ENCODE data around the gene UNG.

The UNG gene

GRCh38 chr12:109113661-109114321 lies 16.4 kb downstream of the UNG start:
- CTCF ChIA-PET = interaction anchor here (1.1 to 4.7 kb wide), 8 partner anchors 21 to 282 kb away, joined by 3 to 81 read pairs (median 6); no protein-coding TSS in a partner anchor

GRCh38 chr12:109114644-109115043 lies 17.2 kb downstream of the UNG start:
- H3K4me3 ChIP-seq (ENCODE audit: low read depth, low read length) = no peak overlapping the region
- ChIA-PET POLR2A (no interaction called here), CTCF (interaction anchor here (0.8 to 4.7 kb wide), 6 partner anchors 20 to 281 kb away, joined by 3 to 81 read pairs (median 5); no protein-coding TSS in a partner anchor)
- no peak for DNase-seq (ENCODE audit: low read depth, low spot score)
- TF ChIP-seq CTCF (IDR thresholded peaks at IDR 0.05; ENCODE audit: insufficient read depth, low read length, missing control alignments) = no peak

More at GRCh38 chr12:109113661-109114321, 16.4 kb downstream of the UNG start:
- POLR2A ChIA-PET = no interaction called here
- no peak for TF ChIP-seq CTCF (IDR thresholded peaks at IDR 0.05; ENCODE audit: insufficient read depth, low read length, missing control alignments)
- DNase-seq (ENCODE audit: low read depth, low spot score) = no peak
- no peak overlapping the region for H3K4me3 ChIP-seq (ENCODE audit: low read depth, low read length)

- no peak for DNase-seq (ENCODE audit: low read depth, low spot score)
- ChIA-PET CTCF (interaction anchor here (0.8 to 4.7 kb wide), 4 partner anchors 19 to 276 kb away, joined by 3 to 81 read pairs (median 14); no protein-coding TSS in a partner anchor), POLR2A (no interaction called here)
- no peak overlapping the region for H3K4me3 ChIP-seq (ENCODE audit: low read depth, low read length)
- no peak for TF ChIP-seq CTCF (IDR thresholded peaks at IDR 0.05; ENCODE audit: insufficient read depth, low read length, missing control alignments)
These were observed 18.0 kb downstream of the UNG start for GRCh38 chr12:109115404-109115757.

- TF ChIP-seq CTCF (IDR thresholded peaks at IDR 0.05; ENCODE audit: insufficient read depth, low read length, missing control alignments) = no peak
These were observed 18.6 kb downstream of the UNG start, which contains the start of gene ACACB for GRCh38 chr12:109115758-109116610. Gene ACACB, plus strand, starts transcription at chr12:109116587. Its CDS starts 22,819 bp downstream, at chr12:109139406.

GRCh38 chr12:109116611-109116949 lies 19.2 kb downstream of the UNG start:
- ChIA-PET CTCF (interaction anchor here (0.6 to 4.7 kb wide), 3 partner anchors 15 to 277 kb away, joined by 3 to 22 read pairs (median 3); no protein-coding TSS in a partner anchor), POLR2A (no interaction called here)
- no peak for TF ChIP-seq CTCF (IDR thresholded peaks at IDR 0.05; ENCODE audit: insufficient read depth, low read length, missing control alignments)
- H3K4me3 ChIP-seq (ENCODE audit: low read depth, low read length) = no peak overlapping the region
- DNase-seq (ENCODE audit: low read depth, low spot score) = no peak

More at GRCh38 chr12:109115758-109116610, 18.6 kb downstream of the UNG start, which contains the start of gene ACACB:
- no peak within 1 kb of the TSS for H3K4me3 ChIP-seq (ENCODE audit: low read depth, low read length)
- ChIA-PET CTCF (interaction anchor here (0.7 to 4.7 kb wide), 3 partner anchors 14 to 271 kb away, joined by 3 to 22 read pairs (median 3); no protein-coding TSS in a partner anchor), POLR2A (no interaction called here)
- DNase-seq (ENCODE audit: low read depth, low spot score) = no peak

GRCh38 chr12:109120095-109120494 lies 22.7 kb downstream of the UNG start:
- CTCF ChIA-PET = interaction anchor here (0.8 to 4.2 kb wide), 3 partner anchors 8 to 267 kb away, joined by 3 to 27 read pairs (median 4); no protein-coding TSS in a partner anchor
- POLR2A ChIA-PET = no interaction called here
- no peak for DNase-seq (ENCODE audit: low read depth, low spot score)
- TF ChIP-seq CTCF (IDR thresholded peaks at IDR 0.05; ENCODE audit: insufficient read depth, low read length, missing control alignments) = no peak
- H3K4me3 ChIP-seq (ENCODE audit: low read depth, low read length) = no peak overlapping the region
